IMR-90 (cell line): ENCODE results near the gene SOX30. TPM values are rescaled to one million over a fixed set of nuclear protein-coding genes. Genes with fewer than 3 reads are reported as not detected.
A peak's percentile ranks its signal among the peaks of the same experiment; 100 is the strongest.

Experiments used
- ATAC-seq: fragments of 200-7000 bp; cut with Tn5 transposase; 2 replicates; pipeline ENCODE4 v1.9.1; 2020; ENCODE audit warnings: low read depth, mild to moderate bottlenecking, moderate library complexity
- BruUV-seq: library from RNA; stranded (reverse); fragments of 400-500 nt; replicated peaks from 2 replicates; lab custom pipeline; 2021; lab: Mats Ljungman, UMichigan
- CTCF ChIA-PET: fragments of 300-600 bp; formaldehyde crosslinking; extraction: SDS; loops from one replicate; lab custom pipeline; 2021; ENCODE audit warnings: antibody characterized with exemption; lab: Yijun Ruan, JAX
- POLR2A ChIA-PET: fragments of 300-600 bp; sonication (Branson Sonifier 250); formaldehyde crosslinking; loops from one replicate; lab custom pipeline; 2022; ENCODE audit warnings: antibody characterized with exemption; ENCODE audit not compliant: unreplicated experiment; lab: Charles Lee
- DNase-seq: peaks from one replicate; pipeline ENCODE4 v3.0.0; 2013
- H2AFZ ChIP-seq: replicated peaks from 2 replicates; pipeline ENCODE3; 2013; ENCODE audit warnings: low read length, mild to moderate bottlenecking; ENCODE audit not compliant: poor library complexity
- H2AK5ac ChIP-seq: 2 replicates; pipeline ENCODE4 v1.6.1; 2013; ENCODE audit warnings: low read depth, low read length, inconsistent platforms
- H2AK9ac ChIP-seq: replicated peaks from 2 replicates; pipeline ENCODE3; 2013; ENCODE audit warnings: mild to moderate bottlenecking, low read depth, low read length, moderate library complexity; ENCODE audit not compliant: poor library complexity
- H2BK120ac ChIP-seq: 2 replicates; pipeline ENCODE4 v1.6.1; 2013; ENCODE audit warnings: low read depth, low read length, inconsistent platforms
- H2BK15ac ChIP-seq: 3 replicates; pipeline ENCODE4 v1.6.1; 2013; ENCODE audit warnings: low read depth, low read length, inconsistent platforms
- H2BK20ac ChIP-seq: 2 replicates; pipeline ENCODE4 v1.6.1; 2013; ENCODE audit warnings: low read depth, mild to moderate bottlenecking, inconsistent platforms, low read length, moderate library complexity
- H2BK5ac ChIP-seq: 2 replicates; pipeline ENCODE4 v1.6.1; 2013; ENCODE audit warnings: mild to moderate bottlenecking, low read depth, low read length, inconsistent platforms; ENCODE audit not compliant: poor library complexity, severe bottlenecking
- H3K14ac ChIP-seq: replicated peaks from 2 replicates; pipeline ENCODE4 v1.6.1; 2013; ENCODE audit warnings: low read depth, low read length, inconsistent platforms
- H3K18ac ChIP-seq: 2 replicates; pipeline ENCODE4 v1.6.1; 2013; ENCODE audit warnings: low read depth, low read length, control low read depth
- H3K23ac ChIP-seq: 2 replicates; pipeline ENCODE4 v1.6.1; 2013; ENCODE audit warnings: low read depth, low read length, inconsistent platforms
- H3K27ac ChIP-seq: 2 replicates; pipeline ENCODE4 v1.5.1; 2013; ENCODE audit warnings: mild to moderate bottlenecking, control low read depth, low read length; ENCODE audit not compliant: insufficient read depth
- H3K27me3 ChIP-seq: 2 replicates; pipeline ENCODE4 v1.6.1; 2013; ENCODE audit warnings: low read length; ENCODE audit not compliant: control insufficient read depth, insufficient read depth
- H3K36me3 ChIP-seq: 2 replicates; pipeline ENCODE4 v1.6.1; 2013; ENCODE audit warnings: low read length, mixed read lengths; ENCODE audit not compliant: control insufficient read depth, insufficient read depth
- H3K4ac ChIP-seq: 2 replicates; pipeline ENCODE4 v1.6.1; 2013; ENCODE audit warnings: low read depth, low read length, inconsistent platforms
- H3K4me1 ChIP-seq: 2 replicates; pipeline ENCODE4 v1.6.1; 2013; ENCODE audit warnings: low read length, mixed read lengths; ENCODE audit not compliant: control insufficient read depth, insufficient read depth
- H3K4me2 ChIP-seq: 2 replicates; pipeline ENCODE4 v1.6.1; 2013; ENCODE audit warnings: low read depth, mild to moderate bottlenecking, control low read depth, low read length, moderate library complexity
- H3K4me3 ChIP-seq: 2 replicates; pipeline ENCODE4 v1.5.1; 2013; ENCODE audit warnings: low read depth, mild to moderate bottlenecking, control low read depth, low read length, moderate library complexity; ENCODE audit not compliant: insufficient read depth
- H3K56ac ChIP-seq: 2 replicates; pipeline ENCODE4 v1.6.1; 2013; ENCODE audit warnings: low read length, inconsistent platforms; ENCODE audit not compliant: insufficient read depth; ENCODE audit errors: extremely low read depth
- H3K79me1 ChIP-seq, 2 experiments: 2 replicates each; pipeline ENCODE4 v1.6.1; 2013; ENCODE audit warnings: low read length in 2 of 2, inconsistent platforms in 1 of 2, low read depth in 1 of 2
- H3K9ac ChIP-seq: 2 replicates; pipeline ENCODE4 v1.6.1; 2013; ENCODE audit warnings: low read depth, low read length, control low read depth
- H3K9me1 ChIP-seq: 2 replicates; pipeline ENCODE4 v1.6.1; 2013; ENCODE audit warnings: low read length, inconsistent platforms; ENCODE audit not compliant: insufficient read depth
- H3K9me3 ChIP-seq: 2 replicates; pipeline ENCODE4 v1.6.1; 2013; ENCODE audit warnings: low read length; ENCODE audit not compliant: control insufficient read depth, insufficient read depth
- H4K20me1 ChIP-seq: 2 replicates; pipeline ENCODE4 v1.6.1; 2013; ENCODE audit warnings: low read length, inconsistent platforms; ENCODE audit not compliant: insufficient read depth
- H4K5ac ChIP-seq: 2 replicates; pipeline ENCODE4 v1.6.1; 2013; ENCODE audit warnings: mild to moderate bottlenecking, low read depth, low read length, control low read depth
- H4K8ac ChIP-seq, 2 experiments: 2 replicates each; pipeline ENCODE4 v1.6.1; 2013; ENCODE audit warnings: low read depth in 2 of 2, low read length in 2 of 2, control low read depth in 1 of 2, inconsistent platforms in 1 of 2
- H4K91ac ChIP-seq: 2 replicates; pipeline ENCODE4 v1.6.1; 2013; ENCODE audit warnings: low read depth, low read length, inconsistent platforms; ENCODE audit not compliant: insufficient read depth
- NFE2L2 ChIP-seq: fragments of 150-350 bp; IDR thresholded peaks from 2 replicates; pipeline ENCODE4 v1.6.1; 2016; ENCODE audit warnings: low read depth, mild to moderate bottlenecking, low read length
- POLR2A ChIP-seq: IDR thresholded peaks from 2 replicates; pipeline ENCODE4 v1.6.1; 2012; ENCODE audit warnings: mild to moderate bottlenecking, low read depth, low read length
- RAD21 ChIP-seq: IDR thresholded peaks from 2 replicates; pipeline ENCODE4 v1.6.1; 2012; ENCODE audit warnings: low read length, improper control_type of control experiment
- WGBS, 2 experiments: methylation state at CpG; one replicate each; pipeline versions ENCODE4 v1.1.5 to v1.1.7; 2013; ENCODE audit warnings: missing lambda C conversion rate in 2 of 2; ENCODE audit not compliant: insufficient read length in 1 of 2; ENCODE audit errors: extremely low coverage in 2 of 2; 5-methylcytosine and 5-hydroxymethylcytosine counted together
- dilution Hi-C: fragments of 300-500 bp; cut with HindIII; formaldehyde crosslinking; loops from one replicate; pipeline ENCODE4 v1.14.3; 2018; ENCODE audit warnings: low sequenced_read_pairs; ENCODE audit not compliant: unreplicated experiment
- in situ Hi-C: fragments of 300-500 bp; cut with MboI; formaldehyde crosslinking; loops from 3 replicates; pipeline ENCODE4 v1.14.3; 2019; ENCODE audit warnings: low sequenced_read_pairs, inconsistent platforms, mixed read lengths
- intact Hi-C: fragments of 100-400 bp; cut with micrococcal nuclease; formaldehyde crosslinking; loops from 2 replicates; pipeline ENCODE4 v1.10.0; 2022
- polyA plus RNA-seq, 3 experiments: library from polyadenylated mRNA; depleted of rRNA; stranded (reverse); fragments of >200 nt; gene quantifications; 2 replicates each; pipeline ENCODE4 v1.2.3, GENCODE V29; 2012; ENCODE audit warnings: low replicate concordance in 1 of 3
- total RNA-seq: library from RNA; depleted of rRNA; stranded (reverse); fragments of >200 nt; gene quantifications from 2 replicates; pipeline ENCODE4 v1.2.3, GENCODE V29; 2012

The SOX30 gene
- total and polyA plus RNA-seq, 2 of the 4 experiments (the other 2 are of a cell fraction), result not detected

DNA sequence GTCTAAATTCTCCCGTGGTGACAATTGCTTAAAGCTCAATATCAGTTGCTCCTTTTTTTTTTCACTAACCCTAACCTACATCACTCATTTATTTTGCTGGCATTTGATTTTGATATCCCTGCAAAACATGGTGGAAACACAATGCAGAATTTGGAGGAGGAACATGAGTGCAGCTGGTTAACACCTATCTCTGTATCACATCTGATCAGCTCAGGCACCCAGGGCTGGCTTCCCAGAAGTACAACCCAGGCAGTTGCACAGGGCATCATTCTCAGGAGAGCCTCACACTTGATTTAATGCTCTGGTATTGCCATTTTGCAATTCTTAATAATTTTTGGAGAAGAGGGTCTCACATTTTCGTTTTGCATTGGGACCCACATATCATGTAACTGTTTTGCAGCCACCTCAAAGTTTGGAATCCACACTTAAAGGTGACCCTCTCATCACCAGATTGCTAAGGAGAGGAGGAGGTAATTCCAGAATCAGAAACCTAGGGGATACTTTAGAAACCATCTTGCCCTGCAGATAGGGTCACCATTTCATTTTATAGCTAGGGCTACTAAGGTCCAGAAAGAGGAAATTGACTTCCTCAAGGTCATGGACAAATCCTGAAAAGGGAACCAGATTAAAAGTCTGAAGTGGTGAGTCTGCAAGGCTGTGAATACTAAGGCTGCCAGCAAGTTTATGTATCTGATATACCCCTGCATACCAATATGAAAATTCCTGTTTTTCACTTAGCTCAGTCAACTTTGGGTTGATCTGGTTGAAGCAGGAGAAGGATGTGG is 57.4 kb downstream of the SOX30 start:
- ATAC-seq (peak; percentile 85), DNase-seq (peak; percentile 31)
- Histone ChIP-seq H3K79me1 (no peaks in the 10 kb centered on the region), H3K4me1 (peaks cover 4% of the 10 kb centered on the region), H3K9me1 (0 out of 2 replicates have a peak, but pooled peaks cover 3% of the 10 kb centered on the region), H4K91ac (no peak overlapping the region), H3K18ac (peak overlapping the region; percentile 27; the same call in 1 of the 2 replicates), H3K9me3 (no peaks in the 10 kb centered on the region), H3K4me2 (no peak overlapping the region; the same call in 1 of the 2 replicates), H3K23ac (no peak overlapping the region), H2AFZ (no peak overlapping the region), H3K4ac (peak overlapping the region; percentile 39), H2BK15ac (0 out of 3 replicates have a peak overlapping the region, but pooled peaks have one; percentile 34), H2BK120ac (peak overlapping the region; percentile 55), H3K27ac (no peak overlapping the region), H3K56ac (no peak overlapping the region), H4K8ac (peak overlapping the region in 1 of 2 experiments; percentile 4; a peak in 1 of 4 replicates), H3K36me3 (no peaks in the 10 kb centered on the region), H4K5ac (no peak overlapping the region), H3K14ac (peak overlapping the region; percentile 1), H2AK5ac (no peak overlapping the region; the same call in 1 of the 2 replicates), H3K4me3 (no peak overlapping the region), H2AK9ac (no peak overlapping the region), H4K20me1 (no peaks in the 10 kb centered on the region), H2BK20ac (peak overlapping the region; percentile 53), H2BK5ac (no peak overlapping the region), H3K9ac (no peak overlapping the region), H3K27me3 (no peaks in the 10 kb centered on the region)
- WGBS, 2 experiments, result no CpG with 5 or more reads among the region's 2 CpGs
- POLR2A ChIA-PET, result no interaction called here
- CTCF ChIA-PET, result interaction anchor here (0.5 kb wide), 1 partner anchor 16 kb away, joined by 3 read pairs; no protein-coding TSS in a partner anchor
- dilution Hi-C loops (no loop called here), in situ Hi-C loops (no loop called here), intact Hi-C loops (no loop called here)
- no TSS peak for BruUV-seq
- TF ChIP-seq NFE2L2 (no peak), RAD21 (no peak), POLR2A (no peak)
